GM19328 (cell line): ENCODE data around the gene LINGO1.

Experiments used
- ATAC-seq: cut with Tn5 transposase; IDR thresholded peaks from one replicate; pipeline ENCODE4 v1.9.1; 2021; ENCODE audit warnings: mild to moderate bottlenecking, moderate library complexity; ENCODE audit not compliant: unreplicated experiment

Gene LINGO1

DNA sequence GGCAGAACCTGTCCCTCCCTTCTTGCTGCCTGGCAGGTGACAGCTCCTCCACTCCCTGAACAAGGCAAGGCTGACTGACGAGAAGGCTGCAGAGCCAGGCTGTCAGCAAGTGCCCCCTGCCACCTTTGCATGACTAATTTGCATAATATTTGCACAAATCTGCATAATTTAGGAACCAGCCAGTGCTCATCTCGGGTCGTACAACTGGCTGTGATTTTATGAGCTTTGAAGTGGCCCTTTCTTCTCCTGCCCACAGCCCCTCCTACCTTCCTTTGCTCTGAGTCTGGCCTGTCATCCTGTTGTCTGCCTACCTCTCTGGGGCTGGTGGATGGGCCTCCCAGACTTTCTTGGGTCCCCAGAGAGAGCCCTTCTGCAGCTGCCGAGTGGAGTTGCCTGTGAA is 58.9 kb downstream of the LINGO1 start:
- no peak for ATAC-seq

DNA sequence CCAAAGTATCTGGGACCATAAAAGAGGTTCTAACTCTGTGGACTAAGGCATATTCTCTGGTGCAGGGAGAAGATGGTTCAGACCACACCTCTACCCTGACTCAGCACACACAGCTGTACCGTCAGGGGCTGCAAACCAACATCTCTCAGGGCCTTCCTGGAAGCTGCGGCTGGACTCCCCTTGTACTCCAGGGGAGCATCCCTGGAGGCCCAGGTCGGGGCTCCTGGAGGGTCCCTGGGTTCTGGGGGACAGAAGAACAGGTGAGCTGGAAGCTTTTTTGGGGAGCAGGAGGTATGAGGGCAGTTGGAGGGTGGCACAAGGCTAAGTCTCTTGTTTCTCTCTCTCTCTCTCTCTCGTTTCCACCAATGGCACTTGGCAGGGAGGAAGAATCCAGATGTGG is 60.5 kb downstream of the LINGO1 start:
- ATAC-seq: no peak

DNA sequence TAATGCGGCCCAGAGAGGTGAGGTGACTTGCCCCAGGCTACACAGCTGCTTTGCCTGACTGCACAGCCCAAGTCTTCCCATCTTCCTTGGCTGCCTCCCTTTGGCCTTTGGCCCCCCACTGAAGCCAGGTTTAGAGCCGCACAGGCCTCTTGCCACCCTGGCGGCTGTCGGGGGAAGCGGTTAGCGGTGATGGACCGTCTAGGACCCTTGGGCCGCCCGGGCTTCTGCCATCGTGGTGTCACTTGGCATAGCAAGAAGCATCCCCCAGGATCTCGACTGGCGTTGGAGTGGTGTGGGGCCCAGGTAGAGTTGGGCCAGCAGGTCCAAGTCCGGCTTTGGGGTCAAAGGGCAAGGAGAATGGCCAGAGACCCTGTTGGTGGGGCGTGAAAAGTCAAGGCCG is 61.0 kb downstream of the LINGO1 start:
- no peak for ATAC-seq

DNA sequence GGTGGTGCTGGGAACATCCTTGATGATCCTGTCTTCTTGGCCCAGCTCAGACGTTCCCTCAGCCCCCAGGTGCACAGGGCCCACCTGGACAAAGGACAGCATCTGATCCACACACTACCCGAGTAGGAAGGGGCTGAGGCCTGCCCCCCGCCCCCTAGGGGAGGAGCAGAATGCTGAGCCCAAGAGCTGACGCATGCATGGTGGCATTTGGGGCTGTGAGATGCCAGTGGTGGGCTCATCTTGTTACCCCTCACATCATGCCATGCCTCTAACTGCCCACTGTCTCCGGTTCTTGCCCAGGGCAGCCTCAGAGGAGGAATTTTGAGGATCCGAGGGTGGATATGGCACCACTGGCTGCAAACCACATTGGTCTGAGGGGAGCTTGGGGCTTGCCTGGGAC is 61.5 kb downstream of the LINGO1 start:
- ATAC-seq: no peak

DNA sequence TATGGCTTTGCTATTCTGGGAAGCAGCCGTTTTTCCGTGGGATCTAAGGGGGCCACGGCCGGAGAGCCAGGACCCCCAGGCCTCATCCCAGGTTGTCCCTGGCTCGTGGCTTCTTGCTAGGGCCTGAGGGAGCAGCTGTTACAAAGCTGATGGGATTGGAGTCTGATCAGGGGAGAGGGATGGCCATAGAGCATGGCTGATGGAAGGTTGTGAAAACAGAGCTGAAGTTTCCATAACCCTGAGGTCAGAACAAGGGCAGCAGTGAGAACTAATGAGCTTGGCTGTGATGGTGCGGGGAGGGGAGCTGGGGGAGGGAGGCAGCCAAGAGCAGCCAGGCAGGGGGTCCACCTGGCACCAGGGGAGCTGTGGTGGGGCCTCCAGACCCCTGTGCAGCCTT is 63.0 kb downstream of the LINGO1 start:
- no peak for ATAC-seq

DNA sequence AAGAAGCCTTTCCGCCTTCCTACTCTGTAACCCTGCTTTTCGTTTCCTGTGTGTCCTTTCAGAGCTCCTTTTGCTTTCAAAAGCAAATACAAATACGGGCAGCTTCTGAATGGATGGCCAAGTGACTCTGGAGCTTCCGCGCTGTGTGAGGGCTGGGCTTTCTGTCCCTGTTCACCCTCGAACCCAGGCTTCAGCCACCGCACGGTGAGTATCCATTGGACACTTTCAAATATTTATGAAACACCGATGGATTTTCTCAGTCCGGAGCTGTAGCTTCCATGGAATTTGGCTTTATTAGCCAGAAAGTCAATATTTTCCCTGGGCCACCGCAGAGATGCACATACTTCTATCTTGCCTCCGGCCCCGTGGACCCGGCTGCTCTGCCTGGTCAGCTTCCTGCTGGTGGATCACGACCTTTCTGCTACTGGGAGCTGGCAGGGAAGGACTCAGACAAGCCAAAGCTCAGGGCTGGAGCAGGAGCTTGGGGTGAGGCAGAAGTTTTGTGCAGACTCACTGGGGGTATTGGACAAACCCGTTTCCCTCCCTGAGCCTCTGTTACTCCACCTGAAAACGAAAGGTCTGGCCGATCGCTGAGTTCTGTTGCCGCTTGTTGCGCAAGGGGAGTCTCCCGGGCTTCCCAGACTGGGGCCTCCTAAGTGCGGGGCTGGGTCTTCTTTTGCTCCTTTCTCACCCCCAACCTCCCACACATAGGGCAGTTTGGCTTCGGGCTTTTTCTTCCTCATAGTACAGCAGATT is 63.6 kb downstream of the LINGO1 start:
- no peak for ATAC-seq

DNA sequence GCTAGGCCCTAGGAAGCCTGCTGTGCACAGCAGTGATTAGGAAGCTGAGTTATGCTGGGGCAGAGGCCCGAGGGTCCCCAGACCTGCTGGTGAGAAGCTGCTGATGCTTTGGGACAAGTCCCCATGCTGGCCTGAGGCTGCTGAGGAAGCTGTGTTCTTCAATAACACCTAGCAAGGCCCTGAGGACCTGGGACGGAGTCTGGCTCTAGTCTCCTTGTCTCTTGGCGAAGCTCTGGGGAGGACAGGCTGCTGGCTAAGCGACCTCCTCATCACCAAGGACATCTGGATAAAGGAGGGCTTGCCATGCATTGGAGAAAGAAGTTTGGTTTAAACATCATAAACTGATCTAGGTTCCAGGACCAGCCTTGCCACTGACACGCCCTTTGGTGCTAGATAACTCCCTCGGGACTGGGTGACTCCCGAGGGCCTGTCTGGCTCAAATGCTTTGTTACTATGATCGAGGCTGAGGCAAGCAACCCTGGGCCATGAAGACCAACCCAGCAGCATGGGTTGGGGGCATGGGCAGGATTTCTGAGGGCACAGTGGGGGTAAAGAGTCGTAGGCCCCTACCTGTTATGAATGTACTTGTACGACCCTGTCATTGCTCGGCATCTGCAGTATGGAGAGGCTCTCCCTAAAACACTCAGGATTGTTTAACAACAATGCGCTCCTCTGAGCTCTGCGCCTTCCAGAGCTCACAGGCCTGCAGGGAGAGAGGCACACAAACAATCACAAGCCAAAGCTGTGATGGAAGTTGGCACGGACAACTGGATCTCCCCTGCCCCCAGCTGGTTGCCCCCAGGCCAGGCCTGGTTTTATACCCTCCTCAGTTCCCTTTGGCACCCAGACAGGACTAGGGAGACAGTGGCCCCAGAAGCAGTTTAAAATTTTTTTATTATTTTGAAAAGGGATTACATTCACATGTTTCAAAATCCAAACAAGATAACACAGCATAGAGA is 64.4 kb downstream of the LINGO1 start:
- no peak for ATAC-seq

DNA sequence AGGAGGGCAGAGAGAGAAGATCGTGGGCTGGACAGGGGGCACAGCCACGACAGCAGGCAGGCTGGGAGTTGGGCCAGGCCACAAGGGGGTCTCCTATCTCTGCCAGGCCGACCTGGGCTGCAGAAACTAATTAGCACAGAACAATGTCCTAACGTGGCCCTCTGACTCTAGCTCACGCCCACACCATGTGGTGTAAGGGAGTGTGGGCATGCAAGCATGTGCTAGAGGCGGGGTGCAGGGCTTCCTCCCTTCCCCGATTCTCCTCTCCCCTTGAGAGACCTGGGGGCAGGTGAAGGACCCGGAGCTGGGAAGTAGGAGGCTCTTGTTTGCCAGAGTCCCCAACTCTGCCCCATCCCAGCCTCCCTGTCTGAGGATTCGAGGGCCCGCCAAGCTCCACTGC is 65.5 kb downstream of the LINGO1 start:
- ATAC-seq: no peak

DNA sequence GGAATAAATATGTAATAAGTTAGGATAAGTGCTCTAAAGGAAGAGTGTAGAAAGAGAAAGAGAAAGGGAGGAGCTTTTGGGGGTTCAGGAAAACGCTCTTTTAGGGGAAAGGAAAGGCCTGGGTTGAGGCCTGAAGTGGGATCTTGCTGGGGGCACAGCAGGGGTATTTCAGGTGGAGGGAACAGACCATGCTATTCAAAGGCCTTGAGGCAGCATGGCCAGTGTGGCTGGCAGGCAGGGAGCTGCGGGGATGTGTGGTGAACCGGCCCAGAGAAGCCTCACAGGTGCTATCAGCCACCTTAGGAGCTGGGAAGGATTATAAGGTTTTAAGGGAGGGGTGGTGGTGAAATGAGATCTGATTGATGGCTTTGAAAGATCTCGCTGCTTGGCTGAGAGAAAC is 66.6 kb downstream of the LINGO1 start:
- ATAC-seq: no peak

DNA sequence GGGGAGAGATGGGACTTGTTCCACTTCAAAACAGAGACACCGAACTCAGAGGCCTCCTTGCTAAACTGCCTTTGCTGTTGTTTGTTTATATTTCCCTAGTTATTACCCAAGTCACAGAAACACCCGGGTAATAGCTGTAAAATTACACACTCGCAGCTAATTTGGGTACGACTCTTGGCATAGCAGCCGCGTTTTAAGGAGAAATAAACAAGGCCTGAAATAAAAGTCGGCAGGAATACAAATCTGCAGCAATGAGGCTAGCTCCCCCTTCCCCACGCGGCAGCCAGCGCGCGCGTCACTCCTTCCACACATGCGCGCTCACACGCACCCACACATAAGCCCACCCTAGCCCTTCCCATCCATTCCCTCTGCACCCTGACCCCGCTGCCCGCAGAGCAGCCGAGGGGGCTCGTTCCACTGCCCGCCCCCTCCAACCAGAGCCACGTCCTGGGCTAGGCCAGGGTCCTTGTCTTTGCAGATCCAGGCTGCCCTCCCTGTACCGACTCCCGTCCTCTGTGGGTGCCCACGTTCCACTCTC is 67.3 kb downstream of the LINGO1 start:
- ATAC-seq: no peak

DNA sequence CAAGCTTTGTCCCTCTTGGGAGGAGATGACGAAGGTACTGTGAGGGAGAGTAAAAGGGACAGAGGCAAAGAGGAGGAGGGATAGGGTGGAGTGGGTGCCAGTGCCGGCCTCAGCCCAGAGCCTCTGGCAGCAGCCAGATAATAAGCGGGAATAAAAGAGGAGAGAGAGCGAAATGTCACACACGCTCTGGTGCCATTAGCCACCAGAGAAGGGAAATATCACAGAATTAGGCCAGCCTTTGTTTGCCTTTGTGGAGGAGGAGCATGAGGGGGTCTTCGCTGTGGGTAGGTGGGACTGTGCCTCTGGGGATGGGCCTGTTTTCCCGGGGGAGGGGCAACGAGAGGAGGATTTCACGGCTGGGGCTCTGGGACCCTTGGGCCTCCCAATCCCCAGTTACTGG is 67.8 kb downstream of the LINGO1 start:
- ATAC-seq: no peak

DNA sequence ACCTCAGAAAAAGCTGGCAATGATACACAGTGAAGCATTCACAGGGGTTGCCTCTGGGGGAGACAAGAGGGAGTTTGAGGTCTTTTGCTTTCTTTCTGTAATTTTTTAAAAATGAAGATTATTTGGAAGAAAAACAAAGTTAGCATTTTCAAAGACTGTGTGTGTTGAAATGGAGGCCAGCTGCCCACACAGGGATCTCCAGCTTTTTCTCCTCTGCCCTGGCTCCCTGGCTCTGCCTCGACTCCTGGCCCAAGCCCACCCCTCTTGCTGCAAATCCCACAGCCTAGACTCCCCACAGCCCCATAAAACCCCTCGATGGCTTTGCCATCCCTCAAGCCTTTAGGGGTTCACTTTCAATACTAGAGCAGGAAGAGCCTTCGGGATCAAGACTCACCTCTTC is 68.4 kb downstream of the LINGO1 start:
- no peak for ATAC-seq

DNA sequence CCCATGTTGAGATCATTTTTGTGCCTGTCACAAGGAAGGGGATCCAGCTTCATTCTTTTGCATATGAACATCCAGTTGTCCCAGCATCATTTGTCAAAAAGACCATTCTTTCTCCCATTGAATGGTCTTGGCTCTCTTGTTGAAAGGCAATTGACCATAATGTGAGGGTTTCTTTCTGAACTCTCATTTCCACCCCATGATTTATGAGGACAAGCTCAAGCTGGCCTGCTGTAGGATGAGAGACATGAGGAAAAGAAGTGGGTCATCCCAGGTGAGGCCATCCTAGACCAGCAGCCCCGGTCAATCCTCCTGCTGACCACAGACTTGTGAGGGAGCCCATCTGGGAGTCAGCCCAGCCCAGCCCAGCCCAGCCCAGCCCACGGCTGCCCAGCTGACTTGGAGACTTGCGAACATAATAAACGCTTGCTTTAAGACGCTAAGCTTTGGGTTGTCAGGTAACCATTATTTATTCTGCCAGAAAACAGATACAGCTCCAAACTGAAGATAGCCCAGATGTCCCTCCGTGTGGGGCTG is 69.0 kb downstream of the LINGO1 start:
- ATAC-seq: no peak
